ENCODE measurements around the gene MYOC.
"Not testable (repeated sequence)": the region's sequence is repeated elsewhere in the genome, so short reads cannot be mapped to it uniquely, and the experiment has no call there.

MYOC gene

DNA sequence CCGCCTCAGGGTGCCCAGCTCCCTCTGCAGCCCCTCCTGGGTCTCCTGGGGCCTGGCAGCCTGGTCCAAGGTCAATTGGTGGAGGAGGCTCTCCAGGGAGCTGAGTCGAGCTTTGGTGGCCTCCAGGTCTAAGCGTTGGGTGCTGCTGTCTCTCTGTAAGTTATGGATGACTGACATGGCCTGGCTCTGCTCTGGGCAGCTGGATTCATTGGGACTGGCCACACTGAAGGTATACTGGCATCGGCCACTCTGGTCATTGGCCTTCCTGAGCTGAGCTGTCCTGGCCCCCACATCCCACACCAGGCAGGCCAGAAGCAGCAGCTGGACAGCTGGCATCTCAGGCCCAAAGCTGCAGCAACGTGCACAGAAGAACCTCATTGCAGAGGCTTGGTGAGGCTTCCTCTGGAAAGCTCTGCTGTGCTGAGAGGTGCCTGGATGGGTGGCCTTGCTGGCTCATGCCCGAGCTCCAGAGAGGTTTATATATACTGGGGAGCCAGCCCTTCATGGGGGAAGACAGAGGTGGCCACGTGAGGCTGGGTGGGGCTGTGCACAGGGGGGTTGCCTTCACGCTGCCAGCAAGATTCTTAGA, at the start of gene MYOC:
TSS of gene MYOC (minus strand) at position 455 of the 589 bp plus-strand sequence. CDS start at position 378, 77 bp downstream.
- H3K4me3 ChIP-seq (ENCODE audit: low read depth, low read length), result no peak within 1 kb of the TSS
- TF ChIP-seq, protein P1, sequence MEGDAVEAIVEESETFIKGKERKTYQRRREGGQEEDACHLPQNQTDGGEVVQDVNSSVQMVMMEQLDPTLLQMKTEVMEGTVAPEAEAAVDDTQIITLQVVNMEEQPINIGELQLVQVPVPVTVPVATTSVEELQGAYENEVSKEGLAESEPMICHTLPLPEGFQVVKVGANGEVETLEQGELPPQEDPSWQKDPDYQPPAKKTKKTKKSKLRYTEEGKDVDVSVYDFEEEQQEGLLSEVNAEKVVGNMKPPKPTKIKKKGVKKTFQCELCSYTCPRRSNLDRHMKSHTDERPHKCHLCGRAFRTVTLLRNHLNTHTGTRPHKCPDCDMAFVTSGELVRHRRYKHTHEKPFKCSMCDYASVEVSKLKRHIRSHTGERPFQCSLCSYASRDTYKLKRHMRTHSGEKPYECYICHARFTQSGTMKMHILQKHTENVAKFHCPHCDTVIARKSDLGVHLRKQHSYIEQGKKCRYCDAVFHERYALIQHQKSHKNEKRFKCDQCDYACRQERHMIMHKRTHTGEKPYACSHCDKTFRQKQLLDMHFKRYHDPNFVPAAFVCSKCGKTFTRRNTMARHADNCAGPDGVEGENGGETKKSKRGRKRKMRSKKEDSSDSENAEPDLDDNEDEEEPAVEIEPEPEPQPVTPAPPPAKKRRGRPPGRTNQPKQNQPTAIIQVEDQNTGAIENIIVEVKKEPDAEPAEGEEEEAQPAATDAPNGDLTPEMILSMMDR (IDR thresholded peaks at IDR 0.05; ENCODE audit: low read depth, low read length), result no peak

DNA sequence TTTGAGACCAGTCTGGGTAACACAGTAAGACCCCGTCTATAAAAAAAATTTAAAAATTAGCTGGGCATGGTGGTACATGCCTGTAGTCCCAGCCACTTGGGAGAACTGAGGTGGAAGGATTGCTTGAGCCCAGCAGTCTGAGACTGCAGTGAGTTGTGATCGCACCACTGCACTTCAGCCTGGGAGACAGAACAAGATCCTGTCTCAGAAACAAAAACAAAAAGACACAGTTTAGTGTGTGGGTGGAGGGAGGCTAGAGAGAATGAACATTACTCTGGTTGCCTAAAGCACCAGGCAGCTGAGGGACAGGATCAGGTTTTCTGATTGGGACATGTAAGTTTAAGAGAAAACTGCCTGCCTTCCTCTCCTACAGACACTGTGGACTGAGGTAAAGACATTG, 47.0 kb upstream of the MYOC start:
- TF ChIP-seq, protein P1 (IDR thresholded peaks at IDR 0.05; ENCODE audit: low read depth, low read length), result no peak
- H3K4me3 ChIP-seq (ENCODE audit: low read depth, low read length), result no peak overlapping the region

DNA sequence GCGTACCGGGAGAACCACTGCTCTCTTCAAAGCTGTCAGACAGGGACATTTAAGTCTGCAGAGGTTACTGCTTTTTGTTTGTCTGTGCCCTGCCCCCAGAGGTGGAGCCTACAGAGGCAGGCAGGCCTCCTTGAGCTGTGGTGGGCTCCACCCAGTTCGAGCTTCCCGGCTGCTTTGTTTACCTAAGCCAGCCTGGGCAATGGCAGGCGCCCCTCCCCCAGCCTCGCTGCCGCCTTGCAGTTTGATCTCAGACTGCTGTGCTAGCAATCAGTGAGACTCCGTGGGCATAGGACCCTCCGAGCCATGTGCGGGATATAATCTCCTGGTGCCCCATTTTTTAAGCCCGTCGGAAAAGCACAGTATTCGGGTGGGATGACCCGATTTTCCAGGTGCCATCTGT, 43.3 kb upstream of the MYOC start:
- H3K4me3 ChIP-seq (ENCODE audit: low read depth, low read length), result not testable (repeated sequence)

DNA sequence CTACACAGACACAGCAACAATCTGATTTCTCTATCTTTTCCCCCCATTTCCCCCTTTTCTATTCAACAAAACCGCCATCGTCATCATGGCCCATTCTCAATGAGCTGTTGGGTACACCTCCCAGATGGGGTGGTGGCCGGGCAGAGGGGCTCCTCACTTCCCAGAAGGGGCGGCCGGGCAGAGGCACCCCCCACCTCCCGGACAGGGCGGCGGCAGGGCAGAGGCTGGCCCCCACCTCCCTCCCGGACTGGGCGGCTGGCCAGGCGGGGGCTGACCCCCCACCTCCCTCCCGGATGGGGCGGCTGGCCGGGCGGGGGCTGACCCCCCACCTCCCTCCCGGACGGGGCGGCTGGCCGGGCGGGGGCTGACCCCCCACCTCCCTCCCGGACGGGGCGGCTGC, 41.1 kb upstream of the MYOC start:
- H3K4me3 ChIP-seq (ENCODE audit: low read depth, low read length), result not testable (repeated sequence)

DNA sequence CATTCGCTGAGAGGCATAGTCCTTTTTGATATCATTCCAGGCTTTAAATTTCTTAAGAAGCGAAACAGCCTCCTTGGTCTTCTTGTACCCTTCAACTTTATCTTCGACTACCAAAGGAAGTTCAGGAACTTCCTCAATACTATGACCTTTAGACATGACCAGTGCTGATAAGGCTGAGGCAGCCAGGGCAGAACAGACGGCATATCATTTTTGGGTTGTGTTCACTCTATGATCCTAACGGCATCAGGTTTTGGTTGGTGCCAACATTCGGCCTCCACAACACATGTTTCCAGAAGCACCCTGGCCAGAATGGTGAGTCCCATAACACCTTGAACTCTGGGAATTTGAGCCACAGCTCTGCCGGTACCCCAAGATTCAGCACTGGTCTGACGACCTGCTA, 31.4 kb upstream of the MYOC start:
- TF ChIP-seq, protein P1 (IDR thresholded peaks at IDR 0.05; ENCODE audit: low read depth, low read length), result no peak
- H3K4me3 ChIP-seq (ENCODE audit: low read depth, low read length), result no peak overlapping the region

DNA sequence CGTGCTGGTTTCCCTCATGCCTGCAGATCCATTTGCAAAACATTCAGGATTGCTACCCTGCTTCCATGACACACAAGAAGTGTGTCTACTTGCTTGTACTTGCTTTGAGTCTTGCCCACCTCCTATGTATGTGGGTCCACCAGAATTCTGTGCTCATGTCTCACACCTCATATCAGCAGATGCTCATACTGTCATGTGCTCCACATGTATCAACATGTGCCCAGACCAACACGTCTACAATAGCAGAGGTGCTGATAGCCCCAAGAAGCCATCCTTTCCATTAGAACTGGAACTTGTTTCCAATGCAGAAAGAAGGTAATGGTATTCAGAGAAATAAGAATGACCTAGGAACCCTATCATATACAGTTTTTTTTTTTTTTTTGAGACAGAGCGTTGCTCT, 27.9 kb upstream of the MYOC start:
- TF ChIP-seq, protein P1 (IDR thresholded peaks at IDR 0.05; ENCODE audit: low read depth, low read length), result no peak
- no peak overlapping the region for H3K4me3 ChIP-seq (ENCODE audit: low read depth, low read length)

DNA sequence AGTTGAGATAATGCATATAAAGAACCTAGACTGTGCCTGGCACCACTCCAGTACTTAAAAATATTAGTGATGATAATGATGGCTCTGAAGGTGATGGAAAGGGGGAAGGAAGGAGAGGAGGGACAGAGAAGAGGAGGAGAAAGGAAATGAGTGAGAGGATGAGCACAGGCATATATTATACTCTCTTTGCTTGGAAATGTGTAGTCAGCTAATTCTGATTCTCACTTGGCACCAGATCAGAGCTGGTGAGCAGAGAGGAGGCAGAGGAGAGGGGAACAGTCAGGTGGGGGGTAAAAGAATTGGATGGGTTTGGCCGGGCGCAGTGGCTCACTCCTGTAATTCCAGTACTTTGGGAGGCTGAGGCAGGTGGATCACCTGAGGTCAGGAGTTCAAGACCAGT, 24.3 kb upstream of the MYOC start:
- TF ChIP-seq, protein P1 (IDR thresholded peaks at IDR 0.05; ENCODE audit: low read depth, low read length), result no peak
- no peak overlapping the region for H3K4me3 ChIP-seq (ENCODE audit: low read depth, low read length)

DNA sequence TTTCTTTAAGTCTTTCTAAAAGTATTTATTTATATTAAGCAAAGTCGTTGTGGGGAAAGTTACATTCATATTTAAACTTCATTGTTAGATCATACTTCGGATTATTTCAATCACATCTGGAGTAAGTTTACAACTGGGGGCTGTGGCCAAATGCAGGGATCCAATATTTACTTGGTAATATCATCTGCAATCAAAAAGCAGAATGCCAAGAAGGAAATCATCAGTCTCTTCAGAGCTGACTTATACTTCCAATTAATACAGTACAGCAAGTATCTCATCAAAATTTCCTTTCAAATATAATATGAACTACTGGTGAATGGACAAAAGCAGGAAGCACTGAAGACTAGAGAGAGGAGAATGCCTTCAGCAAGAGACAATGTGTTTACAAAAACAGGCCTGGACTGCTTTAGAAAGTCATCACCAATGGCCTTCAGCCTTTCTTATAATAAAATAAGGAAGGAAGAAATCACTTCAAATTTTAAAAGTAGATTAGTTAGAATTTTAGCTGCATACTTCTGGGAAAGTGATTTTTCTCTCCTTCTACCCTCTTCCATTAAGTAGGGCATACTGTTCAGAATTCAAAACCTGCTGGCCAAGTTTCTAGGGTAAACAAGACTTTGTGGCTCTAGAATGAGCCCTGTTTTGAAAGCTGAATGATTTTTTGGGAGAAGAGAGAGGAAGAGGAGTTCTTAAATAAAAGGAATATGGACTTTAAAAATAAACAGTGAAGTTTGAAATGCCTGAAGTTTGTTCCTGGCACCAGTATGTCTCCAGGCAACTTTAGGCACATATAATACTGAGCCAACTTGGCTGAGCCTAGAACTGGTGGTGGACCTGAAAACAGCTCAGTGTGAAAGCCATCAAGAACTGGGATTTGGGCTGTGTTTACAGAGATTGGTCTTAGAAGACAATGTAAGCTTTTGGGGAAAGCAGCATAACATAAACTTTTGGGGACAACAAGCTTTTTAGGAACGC, 22.2 kb upstream of the MYOC start:
- no peak overlapping the region for H3K4me3 ChIP-seq (ENCODE audit: low read depth, low read length)
- TF ChIP-seq, protein P1 (IDR thresholded peaks at IDR 0.05; ENCODE audit: low read depth, low read length), result no peak

Data from WI38 (cell line).